H9 (cell line): ENCODE measurements around the gene DTNA. TPM values are rescaled to one million over a fixed set of nuclear protein-coding genes. Genes with fewer than 3 reads are reported as not detected.

ENCODE experiments used
- DNase-seq: peaks from one replicate; pipeline ENCODE4 v3.0.0-alpha.2; 2017
- H2AFZ ChIP-seq: one replicate; pipeline ENCODE4 v1.6.1; 2013; ENCODE audit warnings: mild to moderate bottlenecking, low read length, control low read depth, moderate library complexity
- H2AK5ac ChIP-seq: 2 replicates; pipeline ENCODE4 v1.6.1; 2013; ENCODE audit warnings: low read length, control low read depth, mixed read lengths; ENCODE audit not compliant: insufficient read length
- H2BK120ac ChIP-seq: one replicate; pipeline ENCODE4 v1.6.1; 2013; ENCODE audit warnings: low read depth, mild to moderate bottlenecking, low read length, control low read depth, inconsistent platforms; ENCODE audit not compliant: poor library complexity, severe bottlenecking
- H2BK12ac ChIP-seq: 2 replicates; pipeline ENCODE4 v1.6.1; 2013; ENCODE audit warnings: low read length, control low read depth, mixed read lengths, low read depth; ENCODE audit not compliant: insufficient read length
- H2BK15ac ChIP-seq: 2 replicates; pipeline ENCODE4 v1.6.1; 2013; ENCODE audit warnings: low read depth, low read length, control low read depth
- H2BK20ac ChIP-seq: one replicate; pipeline ENCODE4 v1.6.1; 2013; ENCODE audit warnings: low read depth, mild to moderate bottlenecking, low read length, control low read depth, inconsistent platforms; ENCODE audit not compliant: poor library complexity, severe bottlenecking
- H2BK5ac ChIP-seq: 2 replicates; pipeline ENCODE4 v1.6.1; 2013; ENCODE audit warnings: low read length, control low read depth, mixed read lengths; ENCODE audit not compliant: insufficient read length
- H3K14ac ChIP-seq: 2 replicates; pipeline ENCODE4 v1.6.1; 2013; ENCODE audit warnings: low read length, control low read depth; ENCODE audit not compliant: insufficient read depth
- H3K18ac ChIP-seq: 2 replicates; pipeline ENCODE4 v1.6.1; 2013; ENCODE audit warnings: low read depth, mild to moderate bottlenecking, mixed read lengths, low read length, control low read depth; ENCODE audit not compliant: insufficient read length
- H3K23ac ChIP-seq: 2 replicates; pipeline ENCODE4 v1.6.1; 2013; ENCODE audit warnings: low read length, control low read depth, mixed read lengths, low read depth; ENCODE audit not compliant: insufficient read length
- H3K23me2 ChIP-seq: 2 replicates; pipeline ENCODE4 v1.6.1; 2013; ENCODE audit warnings: low read depth, mild to moderate bottlenecking, mixed read lengths, low read length, control low read depth; ENCODE audit not compliant: insufficient read length, poor library complexity, severe bottlenecking
- H3K27ac ChIP-seq: 2 replicates; pipeline ENCODE4 v1.5.1; 2013; ENCODE audit warnings: low read length, control low read depth, mixed read lengths, low read depth; ENCODE audit not compliant: insufficient read length
- H3K27me3 ChIP-seq: 2 replicates; pipeline ENCODE4 v1.6.1; 2013; ENCODE audit warnings: low read length, control low read depth, inconsistent platforms; ENCODE audit not compliant: insufficient read depth
- H3K4ac ChIP-seq: 2 replicates; pipeline ENCODE4 v1.6.1; 2013; ENCODE audit warnings: low read depth, mild to moderate bottlenecking, control low read depth, inconsistent platforms, low read length, moderate library complexity
- H3K4me1 ChIP-seq: 2 replicates; pipeline ENCODE4 v1.6.1; 2013; ENCODE audit warnings: low read length, control low read depth, inconsistent platforms; ENCODE audit not compliant: insufficient read depth
- H3K4me2 ChIP-seq: 2 replicates; pipeline ENCODE4 v1.6.1; 2013; ENCODE audit warnings: low read length, control low read depth, mixed read lengths; ENCODE audit not compliant: insufficient read length, insufficient read depth
- H3K56ac ChIP-seq: 2 replicates; pipeline ENCODE4 v1.6.1; 2013; ENCODE audit warnings: low read depth, mild to moderate bottlenecking, mixed read lengths, low read length, control low read depth; ENCODE audit not compliant: insufficient read length
- H3K79me1 ChIP-seq: 2 replicates; pipeline ENCODE4 v1.6.1; 2013; ENCODE audit warnings: low read depth, mild to moderate bottlenecking, moderate library complexity, low read length, control low read depth, inconsistent platforms; ENCODE audit not compliant: insufficient read depth, poor library complexity, severe bottlenecking
- H3K79me2 ChIP-seq: 2 replicates; pipeline ENCODE4 v1.6.1; 2013; ENCODE audit warnings: low read length, control low read depth, inconsistent platforms; ENCODE audit not compliant: insufficient read depth
- H3K9ac ChIP-seq: 2 replicates; pipeline ENCODE4 v1.6.1; 2013; ENCODE audit warnings: low read length, control low read depth, mixed read lengths; ENCODE audit not compliant: insufficient read length; ENCODE audit errors: extremely low read depth
- H3K9me3 ChIP-seq: one replicate; pipeline ENCODE4 v1.6.1; 2013; ENCODE audit warnings: low read depth, low read length, inconsistent platforms; ENCODE audit not compliant: control insufficient read depth
- H3T11ph ChIP-seq: one replicate; pipeline ENCODE4 v1.6.1; 2013; ENCODE audit warnings: mild to moderate bottlenecking, low read length, control low read depth, inconsistent platforms
- H4K20me1 ChIP-seq: one replicate; pipeline ENCODE4 v1.6.1; 2013; ENCODE audit not compliant: control insufficient read depth, insufficient read length, insufficient read depth
- H4K5ac ChIP-seq: 2 replicates; pipeline ENCODE4 v1.6.1; 2013; ENCODE audit warnings: low read depth, mild to moderate bottlenecking, mixed read lengths, low read length, control low read depth; ENCODE audit not compliant: insufficient read length
- H4K8ac ChIP-seq: replicated peaks from 2 replicates; pipeline ENCODE4 v1.6.1; 2013; ENCODE audit warnings: low read length, control low read depth, mixed read lengths, low read depth; ENCODE audit not compliant: insufficient read length
- H4K91ac ChIP-seq: 2 replicates; pipeline ENCODE4 v1.6.1; 2013; ENCODE audit warnings: low read depth, mild to moderate bottlenecking, moderate library complexity, mixed read lengths, low read length, control low read depth; ENCODE audit not compliant: insufficient read length
- H3K27ac Mint-ChIP-seq, 3 experiments: 2 replicates in 2 of 3; 3 replicates in 1 of 3; pipeline ENCODE4 v1.8.0; 2020 to 2021; ENCODE audit warnings: mixed read lengths in 3 of 3, mild to moderate bottlenecking in 1 of 3, moderate library complexity in 1 of 3
- H3K27me3 Mint-ChIP-seq: 2 replicates; pipeline ENCODE4 v1.8.0; 2021; ENCODE audit warnings: low read depth, mild to moderate bottlenecking, moderate library complexity, mixed read lengths
- H3K36me3 Mint-ChIP-seq, 3 experiments: 2 replicates in 2 of 3; 3 replicates in 1 of 3; pipeline ENCODE4 v1.8.0; 2020 to 2021; ENCODE audit warnings: low read depth in 3 of 3, mixed read lengths in 3 of 3; ENCODE audit not compliant: insufficient read depth in 1 of 3
- H3K4me1 Mint-ChIP-seq, 2 experiments: 2 replicates each; pipeline ENCODE4 v1.8.0; 2020; ENCODE audit warnings: mixed read lengths in 2 of 2
- H3K4me3 Mint-ChIP-seq, 2 experiments: 2 replicates in 1 of 2; 3 replicates in 1 of 2; pipeline ENCODE4 v1.8.0; 2020 to 2021; ENCODE audit warnings: mild to moderate bottlenecking in 2 of 2, mixed read lengths in 2 of 2, moderate library complexity in 1 of 2
- H3K9me3 Mint-ChIP-seq, 2 experiments: 2 replicates in 1 of 2; 3 replicates in 1 of 2; pipeline ENCODE4 v1.8.0; 2020; ENCODE audit warnings: mild to moderate bottlenecking in 2 of 2, mixed read lengths in 2 of 2, moderate library complexity in 1 of 2
- CTCF ChIP-seq: fragments of 200-600 bp; sonication (generic); conservative IDR thresholded peaks from 3 replicates; pipeline ENCODE4 v1.8.0; 2021; ENCODE audit warnings: antibody characterized with exemption, mild to moderate bottlenecking
- total RNA-seq: library from RNA; stranded (reverse); gene quantifications from 2 replicates; pipeline ENCODE4 v1.2.1, GENCODE V29; 2021

The DTNA gene
- total RNA-seq, 1 experiment from 2014 or later: 25.5 TPM

GRCh38 chr18:34847408-34847807 is 137.3 kb downstream of the DTNA start:
- Histone ChIP-seq H3K9ac (no peak overlapping the region), H3K14ac (no peak overlapping the region), H3K4me2 (no peak overlapping the region), H2BK15ac (no peak overlapping the region), H4K5ac (no peak overlapping the region), H3K18ac (no peak overlapping the region), H2BK5ac (no peak overlapping the region), H3K27me3 (no peaks in the 10 kb centered on the region), H3T11ph (no peak overlapping the region), H2AFZ (no peak overlapping the region), H3K9me3 (no peaks in the 10 kb centered on the region), H3K79me2 (no peaks in the 10 kb centered on the region), H3K4ac (no peak overlapping the region), H3K56ac (no peak overlapping the region), H4K20me1 (no peaks in the 10 kb centered on the region), H3K27ac (no peak overlapping the region), H3K23ac (no peak overlapping the region), H4K8ac (no peak overlapping the region), H4K91ac (no peak overlapping the region), H3K4me1 (no peaks in the 10 kb centered on the region), H2BK12ac (no peak overlapping the region), H2BK20ac (no peak overlapping the region), H3K79me1 (no peaks in the 10 kb centered on the region), H2BK120ac (no peak overlapping the region), H3K23me2 (no peaks in the 10 kb centered on the region), H2AK5ac (no peak overlapping the region)
- no peak for DNase-seq
- Mint-ChIP-seq H3K27me3 (no peaks in the 10 kb centered on the region), H3K36me3 (peaks cover 9 to 20% (median 20%) of the 10 kb centered on the region in 3 experiments; a peak in 6 of 7 replicates), H3K4me1 (peaks cover 20 to 25% of the 10 kb centered on the region in 2 experiments), H3K9me3 (peaks cover 7 to 15% of the 10 kb centered on the region in 2 experiments; a peak in 4 of 5 replicates), H3K4me3 (no peak overlapping the region), H3K27ac (no peak overlapping the region)
- no peak for TF ChIP-seq CTCF
